CD4-positive, alpha-beta T cell treated with Interleukin-17A for 4 hours (primary cell): Measurements from ENCODE around the gene EGFL8.
"Not testable (repeated sequence)": the region's sequence is repeated elsewhere in the genome, so short reads cannot be mapped to it uniquely, and the experiment has no call there.

Source experiments
- DNase-seq: peaks from one replicate; pipeline ENCODE4 v3.0.0-alpha.2; 2020; ENCODE audit warnings: mixed read lengths

The EGFL8 gene

DNA sequence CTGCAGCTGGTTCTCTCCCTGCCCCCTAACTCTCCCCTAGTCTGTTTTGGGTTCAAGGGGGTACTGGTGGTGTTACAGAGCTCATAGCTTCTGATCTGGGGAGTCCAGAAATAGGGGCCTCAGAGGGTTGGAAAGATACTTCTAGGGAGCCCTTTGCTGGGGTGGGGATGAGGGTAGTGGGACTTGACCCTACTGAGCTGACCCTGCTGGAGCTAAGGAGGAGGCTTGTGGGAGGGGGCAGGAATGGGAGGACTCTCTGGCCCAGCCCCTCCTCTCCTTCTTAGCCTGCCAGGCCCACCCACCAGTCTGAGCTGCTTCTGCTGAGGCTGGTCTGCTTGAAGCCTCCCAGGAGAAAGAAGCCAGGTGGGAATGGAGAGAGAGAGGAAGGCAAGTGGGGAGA is at the start of gene EGFL8:
Gene EGFL8 (plus strand): TSS at position 301 of the 400 bp plus-strand sequence. CDS start 1,571 bp downstream, outside the sequence.
- no peak for DNase-seq

DNA sequence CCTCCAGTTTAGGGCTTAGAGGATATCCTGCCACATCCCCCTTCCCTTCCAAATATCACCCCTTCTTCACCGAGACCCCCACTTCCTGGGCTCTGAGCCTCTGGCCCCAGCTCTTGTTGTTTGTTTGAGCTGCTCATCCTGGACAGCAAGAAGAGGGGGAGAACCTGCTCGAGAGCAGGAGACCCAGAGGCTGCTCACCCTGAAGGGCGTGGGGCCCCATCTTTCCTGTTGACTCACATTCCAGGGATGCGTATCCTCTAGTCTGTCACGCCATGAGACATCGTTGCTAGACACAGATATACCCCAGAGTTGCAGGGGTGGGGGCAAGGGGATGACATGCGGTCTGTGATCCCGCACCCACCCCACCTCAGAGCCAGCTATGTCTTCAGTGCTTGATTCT is 49.6 kb upstream of the EGFL8 start:
- DNase-seq, result no peak

DNA sequence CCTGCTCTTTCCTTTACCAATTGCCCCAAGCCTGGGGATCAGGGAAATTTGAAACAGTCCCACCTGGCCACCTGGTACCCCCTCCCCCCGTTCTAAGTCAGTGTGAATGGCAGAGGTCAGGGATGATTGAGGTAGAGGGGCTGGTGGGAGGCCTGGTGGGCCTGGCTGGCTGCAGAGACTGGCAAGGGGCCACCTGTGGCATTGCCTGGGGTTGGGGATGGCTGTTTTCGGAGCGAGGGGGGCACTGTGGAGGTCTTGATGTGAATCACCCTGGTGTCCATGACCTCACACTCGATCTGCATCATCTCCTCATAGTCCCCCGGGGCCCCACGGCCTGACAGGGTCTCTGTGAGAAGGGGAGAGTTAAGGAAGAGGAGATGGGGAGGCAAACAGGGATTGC is 48.8 kb upstream of the EGFL8 start:
- no peak for DNase-seq

DNA sequence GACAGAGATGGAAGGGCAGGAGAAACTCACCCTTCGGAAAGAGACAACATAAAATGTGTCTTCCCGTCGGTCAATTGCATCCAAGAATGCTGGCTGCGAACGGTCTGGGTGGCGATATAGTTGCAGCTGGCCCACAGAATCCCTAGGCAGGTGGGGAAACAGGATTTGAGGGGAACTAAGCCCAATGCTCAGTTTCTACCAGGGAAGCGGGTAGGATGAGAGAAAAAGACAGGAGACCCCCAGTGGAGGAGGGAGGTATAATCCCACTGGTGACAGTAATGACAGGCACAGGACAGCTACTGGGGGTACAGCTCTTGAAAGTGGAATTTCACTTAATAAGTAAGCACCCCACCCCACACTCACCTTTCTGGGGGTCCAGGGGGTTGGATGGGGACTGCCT is 47.7 kb upstream of the EGFL8 start:
- no peak for DNase-seq

DNA sequence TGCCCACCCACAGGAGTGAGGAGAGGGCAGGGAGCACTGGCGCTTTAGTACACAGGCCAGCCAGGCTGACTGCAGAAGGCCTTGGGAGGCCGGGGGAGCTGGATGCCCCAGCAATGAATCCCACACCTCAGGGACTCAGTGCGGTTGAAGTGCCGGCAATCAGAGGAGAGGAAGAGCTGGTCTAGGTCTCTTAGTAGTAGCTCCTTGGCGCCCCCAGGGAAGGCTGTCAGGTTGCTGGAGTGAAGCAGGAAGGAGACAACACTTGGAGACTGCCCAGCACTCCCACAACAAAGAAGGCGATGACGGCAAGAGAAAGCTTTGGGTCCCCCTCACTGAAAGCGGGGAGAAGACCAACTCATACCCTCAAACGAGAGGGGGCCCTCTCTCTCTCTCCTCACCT is 46.9 kb upstream of the EGFL8 start:
- no peak for DNase-seq

DNA sequence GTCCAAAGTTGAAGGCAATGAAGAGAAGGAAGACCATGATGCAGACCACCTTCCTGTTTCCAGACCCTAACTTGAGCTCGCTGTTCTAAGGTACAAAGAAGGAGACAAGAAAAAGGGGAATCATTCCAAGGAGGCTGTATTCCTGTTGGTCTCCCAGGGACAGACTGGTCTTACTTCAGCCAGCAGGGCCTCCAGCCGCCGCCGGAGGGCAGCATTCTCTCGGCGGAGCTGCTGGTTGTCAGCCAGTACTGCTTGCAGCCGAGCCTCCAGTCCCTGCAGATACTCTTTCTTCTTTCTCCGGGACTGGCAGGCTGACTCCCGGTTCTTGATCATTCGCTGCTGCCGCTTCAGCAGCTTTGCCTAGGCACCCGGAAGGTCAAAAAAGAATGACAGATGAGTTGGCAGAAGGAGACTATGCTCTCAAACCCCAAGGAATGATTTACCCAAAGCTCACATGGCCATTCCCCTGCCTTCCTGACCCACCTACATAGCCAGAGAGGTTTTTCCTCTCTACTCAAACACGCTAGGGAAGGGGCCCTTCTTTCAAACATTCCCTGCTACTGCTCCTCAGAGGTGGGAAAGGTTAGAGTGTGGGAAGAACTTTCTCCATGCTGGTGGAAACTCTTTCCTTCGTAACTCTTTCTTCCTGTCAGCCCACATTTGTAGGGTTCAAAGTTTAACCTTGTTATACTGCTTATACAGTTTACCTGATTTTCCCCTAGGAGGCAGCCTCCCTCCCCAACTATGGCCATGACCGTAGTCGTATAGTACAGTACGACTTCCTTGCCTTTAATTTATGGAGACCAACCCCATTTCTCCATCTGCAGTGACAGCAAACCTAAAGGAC is 45.4 kb upstream of the EGFL8 start:
- DNase-seq, result peak; percentile 78

DNA sequence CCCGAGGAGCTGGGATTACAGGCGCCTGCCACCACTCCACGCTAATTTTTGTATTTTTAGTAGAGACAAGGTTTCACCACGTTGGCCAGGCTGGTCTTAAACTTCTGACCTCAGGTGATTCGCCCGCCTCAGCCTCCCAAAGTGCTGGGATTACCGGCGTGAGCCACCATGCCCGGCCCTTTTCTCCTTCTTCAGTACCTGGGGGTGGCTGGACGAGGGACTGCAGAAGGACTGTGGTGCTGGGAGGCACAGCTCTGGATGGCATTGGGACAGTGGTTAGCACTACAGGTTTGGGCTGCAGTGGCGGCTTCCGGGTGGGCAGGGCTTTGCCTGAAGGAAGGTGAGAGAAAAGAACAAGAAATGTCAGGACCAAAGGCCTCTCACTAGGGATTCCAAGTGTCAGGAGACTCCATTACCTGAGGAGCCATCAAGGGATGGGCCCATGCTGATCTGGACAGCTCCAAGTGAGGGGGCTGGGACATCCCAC is 43.8 kb upstream of the EGFL8 start:
- no peak for DNase-seq

DNA sequence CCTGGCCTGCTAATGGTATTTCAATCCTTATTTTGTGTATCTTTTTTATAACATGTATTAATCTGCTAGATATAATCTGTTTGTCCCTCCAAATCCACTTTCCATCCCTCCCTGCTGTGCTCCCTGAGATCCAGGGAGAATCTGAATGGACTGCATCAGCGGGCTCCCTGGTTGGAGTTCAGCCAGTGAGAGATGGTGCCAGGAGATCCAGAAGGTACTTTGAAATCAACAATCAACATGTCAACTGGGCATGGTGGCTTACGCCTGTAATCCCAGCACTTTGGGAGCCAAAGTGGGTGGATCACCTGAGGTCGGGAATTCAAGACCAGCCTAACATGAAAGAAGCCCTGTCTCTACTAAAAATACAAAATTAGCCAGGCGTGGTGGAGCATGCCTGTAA is 40.7 kb upstream of the EGFL8 start:
- no peak for DNase-seq

DNA sequence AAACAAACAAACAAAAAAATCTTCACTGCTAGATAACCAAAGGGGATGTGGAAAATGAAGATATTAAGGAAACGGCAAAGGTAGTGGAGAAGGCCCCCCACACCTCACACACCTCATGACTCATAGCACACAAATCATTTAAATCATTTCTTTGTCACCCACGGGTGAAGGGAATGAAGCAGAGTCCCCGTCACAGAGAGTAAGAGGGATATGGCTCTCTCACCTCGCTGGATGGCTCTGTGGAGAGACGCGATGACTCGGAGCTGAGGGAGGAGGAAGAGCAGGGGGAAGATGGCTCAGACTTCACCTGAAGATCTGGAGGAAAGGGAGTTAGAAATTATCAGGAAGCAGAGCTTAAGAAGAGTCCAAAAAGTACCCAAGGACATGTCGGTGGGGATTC is 37.5 kb upstream of the EGFL8 start:
- DNase-seq, result no peak

DNA sequence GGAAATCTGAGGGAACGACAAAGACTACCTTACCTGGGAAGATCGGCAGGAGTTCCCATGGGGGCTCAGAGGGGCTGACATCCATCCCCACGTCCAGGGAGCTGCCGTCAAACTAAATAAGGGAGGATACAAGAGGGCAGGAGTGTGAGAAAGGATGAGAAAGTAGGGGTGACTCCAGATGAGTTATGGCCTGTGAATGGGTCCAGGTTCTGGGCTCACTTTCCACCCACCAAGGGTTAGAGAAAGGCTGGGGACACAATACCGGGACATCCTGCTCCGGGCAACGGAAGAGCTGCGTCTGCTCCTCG is 37.0 kb upstream of the EGFL8 start:
- no peak for DNase-seq

DNA sequence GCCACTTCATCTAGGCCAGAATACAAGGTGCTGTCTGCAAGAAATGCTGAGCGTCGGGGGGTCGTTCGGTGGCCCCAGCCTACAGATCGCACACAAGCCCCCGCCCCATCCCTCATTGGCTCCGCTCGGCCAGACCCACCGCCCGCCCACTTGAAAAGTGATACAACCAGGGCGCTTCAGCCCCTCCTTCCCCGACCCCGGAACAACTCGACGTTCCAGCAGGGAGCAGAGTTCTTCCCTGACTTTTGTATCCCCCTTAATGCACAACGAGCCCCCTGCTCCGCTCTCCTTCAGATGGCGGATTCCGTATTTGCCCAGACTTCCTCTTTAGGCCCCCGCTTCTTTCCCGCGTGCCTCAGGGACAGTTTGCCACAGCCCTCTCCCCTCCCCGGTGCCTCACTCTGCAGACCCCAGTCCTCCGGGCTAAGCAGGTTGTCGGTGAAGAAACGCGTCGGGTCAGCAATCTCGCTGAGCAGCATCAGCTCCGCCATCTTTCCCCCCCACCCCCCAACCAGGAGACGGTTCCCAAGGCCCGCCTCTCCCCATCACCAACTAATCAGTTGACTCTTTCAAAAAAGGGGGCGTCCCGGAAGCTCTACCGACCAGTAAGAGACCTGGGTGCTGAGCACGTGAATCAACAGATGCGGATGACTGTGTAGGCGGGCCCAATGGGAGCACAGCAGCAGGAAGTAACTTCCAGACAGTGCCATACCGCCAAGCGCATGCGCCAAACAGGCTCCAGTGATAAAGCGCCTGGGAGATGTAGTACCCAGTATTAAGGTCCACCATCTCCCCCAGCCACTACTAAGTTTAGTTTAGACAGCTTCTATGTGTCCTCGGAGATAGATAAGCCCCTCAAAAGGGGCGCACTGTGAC is 36.4 kb upstream of the EGFL8 start, which contains the start of gene ATF6B:
Gene ATF6B (minus strand): TSS at position 530 of the 876 bp plus-strand sequence. CDS start 39 bp downstream, at position 491.
- peak; percentile 97 for DNase-seq

DNA sequence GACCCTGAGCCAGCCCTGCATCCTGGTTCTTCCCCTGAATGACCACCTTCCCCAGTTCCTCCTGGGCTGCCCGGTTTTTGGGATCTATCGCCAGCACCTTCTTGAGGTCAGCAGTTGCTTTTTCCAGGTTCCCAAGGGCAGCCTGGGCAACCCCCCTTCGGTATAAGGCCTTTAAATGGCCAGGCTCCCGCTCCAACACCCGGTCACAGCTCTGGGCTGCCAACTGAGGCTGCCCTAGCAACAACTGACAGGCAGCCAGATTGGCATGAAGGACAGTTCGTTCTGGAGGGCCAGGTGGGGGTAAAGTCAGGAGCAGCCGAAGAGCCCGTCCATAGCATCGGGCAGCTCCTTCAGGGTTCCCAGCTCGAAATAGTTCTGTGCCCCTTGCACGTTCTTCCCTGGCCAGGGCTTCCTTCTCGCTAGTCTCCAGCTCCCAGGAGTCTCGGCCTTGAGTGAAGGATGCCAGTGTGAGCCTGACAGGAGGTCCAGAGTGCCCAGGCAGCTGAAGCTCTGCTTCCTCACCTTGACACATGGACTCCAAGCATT is 35.6 kb upstream of the EGFL8 start:
- DNase-seq, result no peak

DNA sequence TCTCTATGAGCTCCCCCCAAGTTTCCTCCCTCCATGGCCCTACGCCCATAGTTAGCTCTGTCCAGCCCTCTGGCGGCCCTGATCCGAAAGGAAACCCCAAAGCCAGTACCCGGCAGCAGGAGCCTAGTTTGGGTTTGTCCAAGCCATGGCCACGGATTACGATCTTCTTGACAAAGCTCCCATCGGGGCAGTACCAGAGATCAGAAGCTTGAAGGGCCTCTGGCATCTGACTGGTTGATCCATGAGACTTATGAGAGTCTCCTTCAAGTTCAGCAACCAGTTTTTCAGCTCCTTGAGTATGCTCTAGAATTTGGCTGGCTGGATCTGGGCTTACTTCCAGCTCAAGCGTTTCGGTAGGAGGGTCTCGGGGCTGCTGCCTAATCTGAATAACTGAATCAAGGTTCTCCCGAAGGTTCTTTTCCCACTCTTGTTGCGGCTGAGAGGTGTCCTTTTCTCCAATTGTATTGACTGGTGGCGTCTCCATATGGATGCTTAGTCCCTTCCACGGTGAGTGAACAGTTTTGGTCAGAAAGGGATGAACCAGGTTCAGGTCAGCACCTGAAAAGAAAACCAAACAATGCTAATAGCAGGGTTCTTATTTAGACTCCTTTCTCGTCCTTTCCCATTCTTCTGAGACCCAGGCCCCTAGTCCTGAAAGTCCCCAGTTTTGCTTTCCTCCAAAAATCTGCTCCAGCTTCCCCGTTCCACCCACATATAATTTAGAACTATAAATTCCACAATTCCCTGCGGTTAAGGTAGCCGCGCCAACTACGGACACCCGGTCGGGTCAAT is 34.9 kb upstream of the EGFL8 start:
- DNase-seq, result no peak

DNA sequence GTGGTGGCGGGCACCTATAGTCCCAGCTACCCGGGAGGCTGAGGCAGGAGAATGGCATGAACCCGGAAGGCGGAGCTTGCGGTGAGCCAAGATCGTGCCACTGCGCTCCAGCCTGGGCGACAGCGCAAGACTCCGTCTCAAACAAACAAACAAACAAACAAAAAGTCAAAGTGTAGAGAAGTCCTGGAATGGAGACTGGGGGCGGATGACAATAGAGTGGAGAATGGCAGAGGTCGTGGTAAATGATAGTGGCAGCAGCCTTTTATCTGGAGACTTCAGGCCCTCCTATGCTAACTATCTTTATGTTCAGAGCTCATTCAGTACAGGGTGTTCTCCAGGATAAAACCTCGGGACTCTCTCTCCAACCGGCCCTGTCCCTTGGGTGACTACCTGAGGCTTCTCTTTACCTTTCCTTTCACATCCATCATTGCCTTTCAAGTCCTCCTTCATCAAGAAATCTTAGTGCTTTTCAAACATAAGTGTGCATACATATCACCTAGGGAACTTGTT is 32.9 kb upstream of the EGFL8 start:
- no peak for DNase-seq

DNA sequence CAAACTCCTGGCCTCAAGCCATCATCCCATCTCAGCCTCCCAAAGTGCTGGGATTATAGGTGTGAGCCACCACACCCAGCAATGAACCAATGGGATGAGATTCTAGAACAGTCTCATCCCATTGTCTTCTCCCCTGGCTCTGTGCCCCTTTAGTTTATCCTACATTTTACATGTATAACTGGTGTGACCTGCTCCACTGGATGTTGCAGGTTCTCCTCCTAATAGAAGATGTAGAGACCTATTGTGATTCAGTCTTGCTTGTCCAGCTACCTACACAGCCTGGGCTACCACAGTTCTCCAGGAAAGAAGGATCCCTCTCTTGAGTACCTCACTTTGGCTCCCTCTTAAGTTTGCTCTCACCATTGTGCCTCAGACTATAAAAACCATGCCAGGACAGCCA is 32.3 kb upstream of the EGFL8 start:
- DNase-seq, result no peak

DNA sequence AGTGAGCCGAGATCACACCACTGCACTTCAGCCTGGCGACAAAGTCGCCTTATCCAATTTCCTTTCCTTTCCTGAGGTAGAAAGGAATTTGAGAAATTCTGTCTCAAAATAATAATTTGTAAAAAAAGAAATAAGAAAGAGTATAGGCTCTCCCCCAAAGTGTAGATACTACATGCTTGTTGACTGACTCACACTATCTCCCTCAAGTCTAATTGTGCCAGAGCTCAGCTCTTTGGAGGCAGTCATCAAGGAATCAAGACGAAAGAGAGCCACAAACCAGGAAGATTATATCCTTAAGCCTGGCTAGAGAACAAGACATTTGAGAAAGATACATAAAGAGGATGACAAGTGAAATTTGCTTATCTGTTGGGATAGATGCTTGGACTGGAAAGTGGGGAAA is 30.6 kb upstream of the EGFL8 start:
- DNase-seq, result no peak

DNA sequence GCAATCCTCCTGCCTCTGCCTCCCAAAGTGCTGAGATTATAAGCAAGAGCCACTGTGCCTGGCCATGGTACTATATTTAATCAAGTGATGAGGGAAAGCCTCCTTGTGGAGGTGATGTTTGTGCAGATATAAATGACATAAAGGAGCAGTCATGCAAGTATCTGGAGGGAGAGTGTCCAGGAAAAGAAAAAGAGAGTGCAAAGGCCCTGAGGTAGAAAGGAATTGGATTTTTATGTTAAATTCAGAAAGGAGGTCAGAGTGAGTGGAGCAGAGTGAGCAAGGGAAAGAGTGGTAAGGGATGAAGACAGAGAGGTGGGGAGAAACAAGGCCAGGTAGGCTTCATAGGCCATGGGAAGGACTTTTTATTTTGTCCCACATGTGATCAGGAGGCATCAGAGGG is 26.9 kb upstream of the EGFL8 start:
- DNase-seq, result no peak

DNA sequence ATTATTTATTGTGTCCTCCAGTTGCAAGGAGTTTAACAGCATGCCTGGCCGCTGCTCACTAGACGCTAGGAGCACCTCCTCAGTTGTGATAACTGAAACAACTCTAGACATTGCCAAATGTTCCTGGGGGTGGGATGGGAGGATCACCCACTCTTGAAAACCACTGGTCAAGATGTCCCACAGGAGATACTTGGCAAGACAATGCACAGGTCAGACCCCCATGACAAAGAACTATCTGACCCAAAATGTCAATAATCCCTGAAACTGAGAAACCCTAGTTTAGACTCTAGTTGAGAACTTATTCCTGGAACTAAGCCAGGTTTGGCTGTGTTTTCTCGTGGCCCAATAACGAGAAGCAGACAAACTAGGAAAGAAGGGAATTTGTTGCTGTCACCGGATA is 24.8 kb upstream of the EGFL8 start:
- DNase-seq, result no peak

DNA sequence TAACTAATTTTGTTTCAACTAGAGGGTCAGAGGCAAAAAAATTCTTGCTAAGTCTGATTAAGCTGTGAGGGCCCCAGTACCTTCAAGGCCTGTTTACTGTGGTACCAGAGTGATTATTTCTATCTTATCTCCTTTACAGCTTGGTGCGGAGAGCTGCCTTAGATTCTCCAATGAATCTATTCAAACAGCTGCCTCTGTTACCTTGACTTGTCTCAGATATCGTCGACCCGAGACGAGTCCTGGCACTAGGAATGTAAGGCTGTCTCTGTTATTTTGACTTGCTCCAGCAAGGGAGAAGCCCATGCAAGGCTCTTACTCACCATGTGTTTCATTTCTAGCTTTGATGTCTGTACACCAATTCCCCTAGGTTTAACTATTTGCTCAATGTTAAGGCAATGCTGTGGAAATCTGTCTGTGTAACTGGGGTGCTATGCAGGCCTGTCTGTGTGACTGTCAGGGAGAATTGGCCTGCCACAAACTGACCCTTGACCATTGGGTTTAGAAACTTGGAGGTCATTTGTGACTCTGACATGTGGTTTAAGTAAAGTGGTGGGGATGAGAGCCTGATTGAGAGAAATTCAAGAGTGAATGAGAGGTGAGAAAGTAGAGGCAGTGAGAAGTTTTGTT is 23.9 kb upstream of the EGFL8 start:
- DNase-seq, result no peak

DNA sequence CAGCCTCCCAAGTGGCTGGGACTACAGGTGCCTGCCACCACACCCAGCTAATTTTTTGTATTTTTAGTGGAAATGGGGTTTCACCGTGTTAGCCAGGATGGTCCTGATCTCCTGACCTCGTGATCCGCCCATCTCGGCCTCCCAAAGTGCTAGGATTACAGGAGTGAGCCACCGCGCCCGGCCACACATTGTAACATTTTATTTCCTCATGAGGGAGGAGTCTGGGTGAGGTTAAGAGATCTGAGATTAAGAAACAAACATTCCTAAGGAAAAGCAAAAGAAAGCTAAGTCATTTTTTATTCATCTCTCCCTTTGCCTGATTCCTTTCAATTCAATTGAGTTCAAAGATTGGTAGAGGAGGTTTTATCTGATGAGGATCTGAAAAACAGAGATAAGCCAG is 20.2 kb upstream of the EGFL8 start:
- not testable (repeated sequence) for DNase-seq

DNA sequence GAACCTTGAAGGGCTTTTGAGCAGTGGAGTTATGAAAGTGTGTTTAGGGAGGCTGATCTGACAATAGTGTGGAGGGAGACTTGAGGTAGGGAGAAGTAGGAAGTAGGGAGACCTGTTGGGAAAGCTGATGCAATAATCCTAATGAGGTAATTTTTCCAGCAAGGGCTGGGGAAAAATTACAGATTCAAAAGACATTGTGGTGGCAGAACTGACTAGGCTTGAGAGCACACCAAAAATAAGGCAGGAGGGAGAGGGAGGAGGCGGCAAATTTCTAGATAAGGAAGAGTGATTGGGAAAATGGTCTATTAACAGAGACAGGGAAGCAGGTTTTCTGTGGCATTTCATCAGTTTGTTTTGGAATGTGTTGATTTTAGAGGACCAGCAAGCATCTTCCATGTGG is 18.1 kb upstream of the EGFL8 start:
- no peak for DNase-seq

DNA sequence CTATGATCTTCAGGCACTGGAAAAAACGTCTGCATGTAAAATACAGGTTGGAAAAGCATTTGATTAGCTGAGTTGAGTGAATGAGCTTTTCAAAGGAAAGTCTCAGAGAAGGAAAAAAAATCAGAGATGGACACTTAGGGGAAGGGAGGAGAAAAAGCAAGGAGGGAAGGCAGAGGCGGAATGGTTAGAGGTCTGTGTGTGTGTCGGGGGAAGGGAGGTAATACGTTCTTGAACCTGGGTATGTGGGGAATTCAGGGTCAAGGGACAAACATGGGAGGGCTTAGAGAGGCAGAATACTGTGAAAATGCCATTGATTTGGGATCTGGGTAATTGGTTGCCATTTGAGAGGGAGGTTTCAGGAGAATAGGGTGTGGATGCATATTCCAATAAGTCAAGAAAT is 17.7 kb upstream of the EGFL8 start:
- DNase-seq, result no peak
